Measurements from ENCODE around the gene MAPKAP1.

DNA sequence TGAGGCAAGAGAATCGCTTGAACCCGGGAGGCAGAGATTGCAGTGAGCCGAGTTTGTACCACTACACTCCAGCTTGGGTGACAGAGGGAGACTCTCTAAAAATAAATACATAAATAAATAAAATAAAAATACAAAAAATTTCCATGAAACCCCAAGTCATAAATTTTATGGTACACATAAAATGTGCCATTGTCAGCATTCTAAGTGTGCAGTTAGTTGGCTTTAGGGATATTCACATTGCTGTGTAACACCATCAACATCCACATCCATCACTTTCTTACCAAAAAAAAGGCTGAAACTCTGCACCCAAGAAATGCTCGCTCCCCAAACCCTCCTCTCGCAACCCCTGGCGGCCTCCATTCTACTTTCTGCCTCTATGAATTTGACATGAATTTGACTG lies 310.2 kb downstream of the MAPKAP1 start:
- TF ChIP-seq CTCF (IDR thresholded peaks at IDR 0.05; ENCODE audit: low read length) (no peak), EZH2 (IDR thresholded peaks at IDR 0.05; ENCODE audit: borderline replicate concordance, low read length) (no peak)
